H1 (cell line): ENCODE data around the gene VWF. TPM values are rescaled to one million over a fixed set of nuclear protein-coding genes. Genes with fewer than 3 reads are reported as not detected.

Source experiments
- polyA plus RNA-seq, 7 experiments: library from polyadenylated mRNA; depleted of rRNA in 3 of 7; stranded (reverse) in 5 of 7; unstranded in 2 of 7; fragments of >200 nt in 5 of 7; fragments of 200-250 nt in 2 of 7; gene quantifications; 1 replicate in 5 of 7; 2 replicates in 1 of 7; 4 replicates in 1 of 7; pipeline versions ENCODE4 v1.2.1 to v1.2.3, GENCODE V29; 2011 to 2013; ENCODE audit warnings: missing spikeins in 2 of 7, mixed read lengths in 2 of 7
- total RNA-seq: library from RNA; stranded (reverse); fragmentation: NEBNext Ultra II Directional; extraction: Animal tissue kit (Norgen Biotek cat#: 25700); gene quantifications from 2 replicates; pipeline ENCODE4 v1.2.1, GENCODE V29; 2021
- TF ChIP-seq, protein P1 (sequence below): fragments of 300-600 bp; sonication (generic); IDR thresholded peaks from 2 replicates; pipeline ENCODE4 v1.7.1; 2012; ENCODE audit warnings: low read length, moderate library complexity, mild to moderate bottlenecking, inconsistent platforms; ENCODE audit not compliant: insufficient replicate concordance

Gene VWF
- total and polyA plus RNA-seq, 2 of the 8 experiments (the other 6 are each of a cell fraction or from before 2014, with no cell fraction given) = 0.39 to 0.60 TPM

DNA sequence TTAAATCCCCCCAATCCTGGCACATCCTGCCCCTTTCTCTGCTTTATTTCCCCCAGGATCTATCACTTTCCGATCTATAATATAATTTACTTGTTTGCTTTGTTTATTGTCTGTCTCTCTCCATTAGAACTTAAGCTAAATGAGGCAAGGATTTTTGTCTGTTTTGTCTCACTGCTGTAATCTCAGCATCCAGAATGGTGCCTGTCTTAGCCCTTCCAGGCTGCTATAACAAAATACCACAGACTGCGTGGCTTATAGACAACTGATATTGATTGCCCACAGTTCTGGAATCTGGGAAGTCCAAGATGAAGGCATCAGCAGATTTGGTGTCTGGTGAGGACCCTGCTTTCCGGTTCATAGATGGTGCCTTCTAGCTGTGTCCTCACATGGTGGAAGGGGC, 65.2 kb downstream of the VWF start (continued):
- TF ChIP-seq, protein P1, sequence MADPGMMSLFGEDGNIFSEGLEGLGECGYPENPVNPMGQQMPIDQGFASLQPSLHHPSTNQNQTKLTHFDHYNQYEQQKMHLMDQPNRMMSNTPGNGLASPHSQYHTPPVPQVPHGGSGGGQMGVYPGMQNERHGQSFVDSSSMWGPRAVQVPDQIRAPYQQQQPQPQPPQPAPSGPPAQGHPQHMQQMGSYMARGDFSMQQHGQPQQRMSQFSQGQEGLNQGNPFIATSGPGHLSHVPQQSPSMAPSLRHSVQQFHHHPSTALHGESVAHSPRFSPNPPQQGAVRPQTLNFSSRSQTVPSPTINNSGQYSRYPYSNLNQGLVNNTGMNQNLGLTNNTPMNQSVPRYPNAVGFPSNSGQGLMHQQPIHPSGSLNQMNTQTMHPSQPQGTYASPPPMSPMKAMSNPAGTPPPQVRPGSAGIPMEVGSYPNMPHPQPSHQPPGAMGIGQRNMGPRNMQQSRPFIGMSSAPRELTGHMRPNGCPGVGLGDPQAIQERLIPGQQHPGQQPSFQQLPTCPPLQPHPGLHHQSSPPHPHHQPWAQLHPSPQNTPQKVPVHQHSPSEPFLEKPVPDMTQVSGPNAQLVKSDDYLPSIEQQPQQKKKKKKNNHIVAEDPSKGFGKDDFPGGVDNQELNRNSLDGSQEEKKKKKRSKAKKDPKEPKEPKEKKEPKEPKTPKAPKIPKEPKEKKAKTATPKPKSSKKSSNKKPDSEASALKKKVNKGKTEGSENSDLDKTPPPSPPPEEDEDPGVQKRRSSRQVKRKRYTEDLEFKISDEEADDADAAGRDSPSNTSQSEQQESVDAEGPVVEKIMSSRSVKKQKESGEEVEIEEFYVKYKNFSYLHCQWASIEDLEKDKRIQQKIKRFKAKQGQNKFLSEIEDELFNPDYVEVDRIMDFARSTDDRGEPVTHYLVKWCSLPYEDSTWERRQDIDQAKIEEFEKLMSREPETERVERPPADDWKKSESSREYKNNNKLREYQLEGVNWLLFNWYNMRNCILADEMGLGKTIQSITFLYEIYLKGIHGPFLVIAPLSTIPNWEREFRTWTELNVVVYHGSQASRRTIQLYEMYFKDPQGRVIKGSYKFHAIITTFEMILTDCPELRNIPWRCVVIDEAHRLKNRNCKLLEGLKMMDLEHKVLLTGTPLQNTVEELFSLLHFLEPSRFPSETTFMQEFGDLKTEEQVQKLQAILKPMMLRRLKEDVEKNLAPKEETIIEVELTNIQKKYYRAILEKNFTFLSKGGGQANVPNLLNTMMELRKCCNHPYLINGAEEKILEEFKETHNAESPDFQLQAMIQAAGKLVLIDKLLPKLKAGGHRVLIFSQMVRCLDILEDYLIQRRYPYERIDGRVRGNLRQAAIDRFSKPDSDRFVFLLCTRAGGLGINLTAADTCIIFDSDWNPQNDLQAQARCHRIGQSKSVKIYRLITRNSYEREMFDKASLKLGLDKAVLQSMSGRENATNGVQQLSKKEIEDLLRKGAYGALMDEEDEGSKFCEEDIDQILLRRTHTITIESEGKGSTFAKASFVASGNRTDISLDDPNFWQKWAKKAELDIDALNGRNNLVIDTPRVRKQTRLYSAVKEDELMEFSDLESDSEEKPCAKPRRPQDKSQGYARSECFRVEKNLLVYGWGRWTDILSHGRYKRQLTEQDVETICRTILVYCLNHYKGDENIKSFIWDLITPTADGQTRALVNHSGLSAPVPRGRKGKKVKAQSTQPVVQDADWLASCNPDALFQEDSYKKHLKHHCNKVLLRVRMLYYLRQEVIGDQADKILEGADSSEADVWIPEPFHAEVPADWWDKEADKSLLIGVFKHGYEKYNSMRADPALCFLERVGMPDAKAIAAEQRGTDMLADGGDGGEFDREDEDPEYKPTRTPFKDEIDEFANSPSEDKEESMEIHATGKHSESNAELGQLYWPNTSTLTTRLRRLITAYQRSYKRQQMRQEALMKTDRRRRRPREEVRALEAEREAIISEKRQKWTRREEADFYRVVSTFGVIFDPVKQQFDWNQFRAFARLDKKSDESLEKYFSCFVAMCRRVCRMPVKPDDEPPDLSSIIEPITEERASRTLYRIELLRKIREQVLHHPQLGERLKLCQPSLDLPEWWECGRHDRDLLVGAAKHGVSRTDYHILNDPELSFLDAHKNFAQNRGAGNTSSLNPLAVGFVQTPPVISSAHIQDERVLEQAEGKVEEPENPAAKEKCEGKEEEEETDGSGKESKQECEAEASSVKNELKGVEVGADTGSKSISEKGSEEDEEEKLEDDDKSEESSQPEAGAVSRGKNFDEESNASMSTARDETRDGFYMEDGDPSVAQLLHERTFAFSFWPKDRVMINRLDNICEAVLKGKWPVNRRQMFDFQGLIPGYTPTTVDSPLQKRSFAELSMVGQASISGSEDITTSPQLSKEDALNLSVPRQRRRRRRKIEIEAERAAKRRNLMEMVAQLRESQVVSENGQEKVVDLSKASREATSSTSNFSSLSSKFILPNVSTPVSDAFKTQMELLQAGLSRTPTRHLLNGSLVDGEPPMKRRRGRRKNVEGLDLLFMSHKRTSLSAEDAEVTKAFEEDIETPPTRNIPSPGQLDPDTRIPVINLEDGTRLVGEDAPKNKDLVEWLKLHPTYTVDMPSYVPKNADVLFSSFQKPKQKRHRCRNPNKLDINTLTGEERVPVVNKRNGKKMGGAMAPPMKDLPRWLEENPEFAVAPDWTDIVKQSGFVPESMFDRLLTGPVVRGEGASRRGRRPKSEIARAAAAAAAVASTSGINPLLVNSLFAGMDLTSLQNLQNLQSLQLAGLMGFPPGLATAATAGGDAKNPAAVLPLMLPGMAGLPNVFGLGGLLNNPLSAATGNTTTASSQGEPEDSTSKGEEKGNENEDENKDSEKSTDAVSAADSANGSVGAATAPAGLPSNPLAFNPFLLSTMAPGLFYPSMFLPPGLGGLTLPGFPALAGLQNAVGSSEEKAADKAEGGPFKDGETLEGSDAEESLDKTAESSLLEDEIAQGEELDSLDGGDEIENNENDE = no peak
